Naive thymus-derived CD4-positive, alpha-beta T cell (primary cell): ENCODE data around the gene HOXA6. TPM values are rescaled to one million over a fixed set of nuclear protein-coding genes. Genes with fewer than 3 reads are reported as not detected.

ENCODE experiments used
- ATAC-seq: fragments of 150-1000 bp; cut with Tn5 transposase; 2 replicates; pipeline ENCODE4 v1.10.0; 2021; ENCODE audit warnings: mild to moderate bottlenecking, moderate library complexity
- CTCF ChIA-PET: fragments of 350-600 bp; sonication (Branson Sonifier 250); formaldehyde crosslinking; loops from one replicate; lab custom pipeline; 2021; ENCODE audit warnings: antibody characterized with exemption; lab: Charles Lee
- POLR2A ChIA-PET: fragments of 350-600 bp; sonication (Branson Sonifier 250); formaldehyde crosslinking; loops from one replicate; lab custom pipeline; 2021; ENCODE audit warnings: antibody characterized with exemption, inconsistent platforms; lab: Charles Lee
- DNase-seq, 9 donors: peaks; one replicate each; pipeline versions ENCODE4 v3.0.0 to v3.0.0-alpha.2; 2020 to 2022; ENCODE audit warnings: mixed read lengths in 1 of 9
- H3K27ac ChIP-seq: one replicate; pipeline ENCODE4 v1.7.0; 2013; ENCODE audit warnings: mild to moderate bottlenecking, low read depth, low read length, moderate library complexity
- H3K27me3 ChIP-seq, 2 donors: one replicate each; pipeline ENCODE4 v1.7.0; 2013; ENCODE audit warnings: low read length in 2 of 2, mild to moderate bottlenecking in 2 of 2, moderate library complexity in 2 of 2; ENCODE audit not compliant: control insufficient read depth in 2 of 2, insufficient read depth in 2 of 2
- H3K36me3 ChIP-seq, 3 experiments: 1 replicate in 2 of 3; 2 replicates in 1 of 3; pipeline ENCODE4 v1.7.0; 2013; ENCODE audit warnings: low read length in 3 of 3, mild to moderate bottlenecking in 3 of 3, moderate library complexity in 1 of 3; ENCODE audit not compliant: insufficient read depth in 3 of 3, control insufficient read depth in 2 of 3
- H3K4me1 ChIP-seq, 2 donors: one replicate each; pipeline ENCODE4 v1.7.0; 2013; ENCODE audit warnings: low read length in 2 of 2, mild to moderate bottlenecking in 2 of 2, moderate library complexity in 1 of 2; ENCODE audit not compliant: control insufficient read depth in 2 of 2, insufficient read depth in 2 of 2
- H3K4me3 ChIP-seq: 2 replicates; pipeline ENCODE4 v1.7.0; 2013; ENCODE audit warnings: mild to moderate bottlenecking, low read length
- H3K9me3 ChIP-seq, 3 experiments: 1 replicate in 2 of 3; 2 replicates in 1 of 3; pipeline ENCODE4 v1.7.0; 2013; ENCODE audit warnings: low read length in 3 of 3; ENCODE audit not compliant: control insufficient read depth in 2 of 3
- H3K27ac Mint-ChIP-seq, 9 donors: one replicate each; pipeline ENCODE4 v1.8.0; 2020 to 2022; ENCODE audit warnings: mixed read lengths in 9 of 9, mild to moderate bottlenecking in 8 of 9, moderate library complexity in 5 of 9, inconsistent platforms in 2 of 9
- H3K27me3 Mint-ChIP-seq, 5 donors: one replicate each; pipeline ENCODE4 v1.8.0; 2021 to 2022; ENCODE audit warnings: mixed read lengths in 5 of 5, mild to moderate bottlenecking in 1 of 5
- H3K36me3 Mint-ChIP-seq, 5 donors: one replicate each; pipeline ENCODE4 v1.8.0; 2020 to 2022; ENCODE audit warnings: mixed read lengths in 5 of 5, mild to moderate bottlenecking in 3 of 5, inconsistent platforms in 1 of 5
- H3K4me1 Mint-ChIP-seq, 7 donors: one replicate each; pipeline ENCODE4 v1.8.0; 2020 to 2022; ENCODE audit warnings: mixed read lengths in 7 of 7, mild to moderate bottlenecking in 3 of 7, inconsistent platforms in 1 of 7
- H3K4me3 Mint-ChIP-seq, 10 donors: one replicate each; pipeline ENCODE4 v1.8.0; 2020 to 2022; ENCODE audit warnings: mild to moderate bottlenecking in 10 of 10, mixed read lengths in 10 of 10, moderate library complexity in 6 of 10, inconsistent platforms in 2 of 10
- H3K9me3 Mint-ChIP-seq, 11 donors: one replicate each; pipeline ENCODE4 v1.8.0; 2020 to 2022; ENCODE audit warnings: mixed read lengths in 11 of 11, mild to moderate bottlenecking in 4 of 11, inconsistent platforms in 1 of 11, moderate library complexity in 1 of 11
- intact Hi-C, 2 donors: fragments of 100-400 bp; cut with micrococcal nuclease; formaldehyde crosslinking; loops; one replicate each; pipeline ENCODE4 v1.15.1; 2023
- polyA plus RNA-seq, 2 donors: library from polyadenylated mRNA; unstranded; fragments of 300-500 nt; fragmentation: Illumina TruSeq; gene quantifications; one replicate each; pipeline ENCODE4 v1.2.3, GENCODE V29; 2021
- total RNA-seq, 6 experiments: library from RNA in 5 of 6; stranded (reverse) in 5 of 6; gene quantifications; 1 replicate in 5 of 6; 2 replicates in 1 of 6; pipeline ENCODE4 v1.2.3 and lab custom pipeline; 2021 to 2026

The HOXA6 gene
- total and polyA plus RNA-seq, 7 experiments from 2014 or later: 0.32 to 0.49 TPM; not detected in 5

- Mint-ChIP-seq H3K9me3 (peaks cover 0 to 11% (median 2%) of the 10 kb centered on the region in 11 donors), H3K36me3 (no peaks in the 10 kb centered on the region), H3K27me3 (peaks cover 63 to 72% (median 68%) of the 10 kb centered on the region in 5 donors), H3K4me1 (peaks cover 9 to 32% (median 18%) of the 10 kb centered on the region in 7 donors), H3K27ac (peak within 1 kb of the TSS in 3 of 9 donors; percentile 44 to 70 (median 57)), H3K4me3 (peak within 1 kb of the TSS in 9 of 10 donors; percentile 50 to 79 (median 69))
- intact Hi-C loops: loop anchor here (1.0 to 5.0 kb wide), 6 partner anchors 10 to 972 kb away; partner anchors contain the start of genes CBX3 (in 1 of the 2), HNRNPA2B1 (in 1 of the 2) and HOXA7 (in 1 of the 2)
- DNase-seq: peak in 3 of 9 donors; percentile 14 to 19 (median 15)
- peaks cover 25 to 58% of the 10 kb centered on the region in 2 donors for H3K27me3 ChIP-seq
- H3K9me3 ChIP-seq: no peaks in the 10 kb centered on the region
- CTCF ChIA-PET: interaction anchor here (0.9 kb wide), 1 partner anchor 8 kb away, joined by 4 read pairs; no protein-coding TSS in a partner anchor
- H3K36me3 ChIP-seq: no peaks in the 10 kb centered on the region
- peaks cover 15 to 16% of the 10 kb centered on the region in 2 donors for H3K4me1 ChIP-seq
- peak; percentile 37 for ATAC-seq
- peak within 1 kb of the TSS; percentile 36 for H3K4me3 ChIP-seq
- H3K27ac ChIP-seq: no peak within 1 kb of the TSS
- POLR2A ChIA-PET: interaction anchor here (1.1 kb wide), 1 partner anchor 25 kb away, joined by 4 read pairs; no protein-coding TSS in a partner anchor
Measured at GRCh38 chr7:27173956-27174873, 26.6 kb upstream of the HOXA6 start, which contains the start of gene HOXA10. Gene HOXA10, minus strand, starts transcription at chr7:27174320. Its CDS starts 14 bp downstream, at chr7:27174306.

- H3K9me3 ChIP-seq: no peaks in the 10 kb centered on the region
Measured at GRCh38 chr7:27173511-27173955, 26.0 kb upstream of the HOXA6 start.

GRCh38 chr7:27172823-27173510 lies 25.4 kb upstream of the HOXA6 start:
- ATAC-seq (peak; percentile 15), DNase-seq (peak in 2 of 9 donors; percentile 23 to 40)
- Mint-ChIP-seq H3K27me3 (peaks cover 59 to 69% (median 67%) of the 10 kb centered on the region in 5 donors), H3K27ac (peak overlapping the region in 1 of 9 donors; percentile 86), H3K4me1 (peaks cover 14 to 43% (median 23%) of the 10 kb centered on the region in 7 donors), H3K36me3 (peaks cover 0 to 5% (median 0%) of the 10 kb centered on the region in 5 donors), H3K9me3 (peaks cover 0 to 18% (median 2%) of the 10 kb centered on the region in 11 donors), H3K4me3 (peak overlapping the region in 9 of 10 donors; percentile 23 to 79 (median 69))
- H3K9me3 ChIP-seq: no peaks in the 10 kb centered on the region
- intact Hi-C loops: loop anchor here (1.0 to 5.0 kb wide), 5 partner anchors 12 to 971 kb away; partner anchors contain the start of genes CBX3 (in 1 of the 2), HNRNPA2B1 (in 1 of the 2) and HOXA7 (in 1 of the 2)
- H3K36me3 ChIP-seq: no peaks in the 10 kb centered on the region
- peaks cover 32 to 65% of the 10 kb centered on the region in 2 donors for H3K27me3 ChIP-seq
- ChIA-PET CTCF (interaction anchor here (0.9 kb wide), 1 partner anchor 10 kb away, joined by 4 read pairs; no protein-coding TSS in a partner anchor), POLR2A (interaction anchor here (1.1 to 1.8 kb wide), 2 partner anchors 16 to 19 kb away, joined by 3 to 4 read pairs; partner anchors contain the start of gene HOXA7)
- H3K4me3 ChIP-seq: peak overlapping the region; percentile 36
- H3K27ac ChIP-seq: no peak overlapping the region
- peaks cover 16 to 25% of the 10 kb centered on the region in 2 donors for H3K4me1 ChIP-seq

More at GRCh38 chr7:27173511-27173955, 26.0 kb upstream of the HOXA6 start:
- Mint-ChIP-seq H3K27ac (no peak overlapping the region), H3K4me3 (peak overlapping the region in 3 of 10 donors; percentile 49 to 79 (median 75)), H3K36me3 (peaks cover 0 to 4% (median 0%) of the 10 kb centered on the region in 5 donors), H3K27me3 (peaks cover 61 to 70% (median 67%) of the 10 kb centered on the region in 5 donors), H3K9me3 (peaks cover 0 to 16% (median 2%) of the 10 kb centered on the region in 11 donors), H3K4me1 (peaks cover 13 to 38% (median 22%) of the 10 kb centered on the region in 7 donors)
- CTCF ChIA-PET: interaction anchor here (0.9 kb wide), 1 partner anchor 9 kb away, joined by 4 read pairs; no protein-coding TSS in a partner anchor
- ATAC-seq: peak; percentile 81
- Histone ChIP-seq H3K27me3 (peaks cover 27 to 59% of the 10 kb centered on the region in 2 donors), H3K36me3 (no peaks in the 10 kb centered on the region), H3K27ac (no peak overlapping the region), H3K4me1 (peaks cover 16 to 21% of the 10 kb centered on the region in 2 donors), H3K4me3 (peak overlapping the region; percentile 36)
- intact Hi-C loops: loop anchor here (1.0 to 5.0 kb wide), 5 partner anchors 12 to 971 kb away; partner anchors contain the start of genes CBX3 (in 1 of the 2), HNRNPA2B1 (in 1 of the 2) and HOXA7 (in 1 of the 2)
- peak in 3 of 9 donors; percentile 47 to 51 (median 51) for DNase-seq
- POLR2A ChIA-PET: interaction anchor here (1.1 to 1.8 kb wide), 3 partner anchors 17 to 26 kb away, joined by 3 to 4 read pairs (median 4); partner anchors contain the start of gene HOXA7

- peaks cover 60 to 69% (median 68%) of the 10 kb centered on the region in 5 donors for H3K27me3 Mint-ChIP-seq
- intact Hi-C loops: loop anchor here (2.0 to 5.0 kb wide), 4 partner anchors 14 to 970 kb away; partner anchors contain the start of genes CBX3 (in 1 of the 2), HNRNPA2B1 (in 1 of the 2) and HOXA7 (in 1 of the 2)
Measured at GRCh38 chr7:27172315-27172774, 24.8 kb upstream of the HOXA6 start.

GRCh38 chr7:27171637-27172314 lies 24.2 kb upstream of the HOXA6 start:
- Mint-ChIP-seq H3K4me1 (peaks cover 18 to 55% (median 27%) of the 10 kb centered on the region in 7 donors), H3K27me3 (peaks cover 65 to 74% (median 69%) of the 10 kb centered on the region in 5 donors), H3K36me3 (peaks cover 0 to 5% (median 0%) of the 10 kb centered on the region in 5 donors), H3K4me3 (peak overlapping the region; percentile 39 to 79 (median 69)), H3K27ac (peak overlapping the region in 6 of 9 donors; percentile 23 to 87 (median 74)), H3K9me3 (peaks cover 0 to 21% (median 2%) of the 10 kb centered on the region in 11 donors)
- no peaks in the 10 kb centered on the region for H3K36me3 ChIP-seq
- peaks cover 16 to 29% of the 10 kb centered on the region in 2 donors for H3K4me1 ChIP-seq
- DNase-seq: peak in 2 of 9 donors; percentile 10 to 17
- no peak for ATAC-seq
- no peaks in the 10 kb centered on the region for H3K9me3 ChIP-seq
- ChIA-PET CTCF (no interaction called here), POLR2A (interaction anchor here (1.8 kb wide), 1 partner anchor 18 kb away, joined by 4 read pairs; no protein-coding TSS in a partner anchor)
- H3K4me3 ChIP-seq: no peak overlapping the region
- H3K27me3 ChIP-seq: peaks cover 42 to 77% of the 10 kb centered on the region in 2 donors
- H3K27ac ChIP-seq: no peak overlapping the region
- intact Hi-C loops: loop anchor here (2.0 to 5.0 kb wide), 6 partner anchors 13 to 1311 kb away; partner anchors contain the start of genes CBX3 (in 1 of the 2), HNRNPA2B1 (in 1 of the 2), HOXA11 (in 1 of the 2) and HOXA7 (in 1 of the 2)

More at GRCh38 chr7:27172315-27172774, 24.8 kb upstream of the HOXA6 start:
- H3K4me1 Mint-ChIP-seq: peaks cover 14 to 50% (median 23%) of the 10 kb centered on the region in 7 donors
- Histone ChIP-seq H3K9me3 (no peaks in the 10 kb centered on the region), H3K4me3 (no peak overlapping the region), H3K36me3 (no peaks in the 10 kb centered on the region), H3K27ac (no peak overlapping the region), H3K27me3 (peaks cover 38 to 71% of the 10 kb centered on the region in 2 donors), H3K4me1 (peaks cover 16 to 25% of the 10 kb centered on the region in 2 donors)
- H3K4me3 Mint-ChIP-seq: peak overlapping the region; percentile 39 to 79 (median 69)
- ChIA-PET POLR2A (interaction anchor here (1.1 to 1.8 kb wide), 2 partner anchors 16 to 18 kb away, joined by 3 to 4 read pairs; partner anchors contain the start of gene HOXA7), CTCF (no interaction called here)
- ATAC-seq: no peak
- peaks cover 0 to 5% (median 0%) of the 10 kb centered on the region in 5 donors for H3K36me3 Mint-ChIP-seq
- peak overlapping the region in 5 of 9 donors; percentile 70 to 86 (median 75) for H3K27ac Mint-ChIP-seq
- peaks cover 0 to 21% (median 2%) of the 10 kb centered on the region in 11 donors for H3K9me3 Mint-ChIP-seq
- DNase-seq: peak in 2 of 9 donors; percentile 23 to 26
